Spleen (tissue), 11 donors: Measurements from ENCODE around the gene RIMBP2. TPM values are rescaled to one million over a fixed set of nuclear protein-coding genes. Genes with fewer than 3 reads are reported as not detected.

Source experiments
- DNase-seq: peaks from one replicate; pipeline ENCODE4 v3.0.0-alpha.2; 2020
- H3K27ac ChIP-seq, 8 donors: fragments of 200-600 bp; sonication (generic) in 7 of 8; 1 replicate in 4 of 8; 2 replicates in 4 of 8; pipeline versions ENCODE4 v1.5.0 to v1.8.0; 2016 to 2021; ENCODE audit warnings: inconsistent platforms in 4 of 8, mild to moderate bottlenecking in 4 of 8, moderate library complexity in 1 of 8
- H3K27me3 ChIP-seq, 7 donors: fragments of 200-600 bp; sonication (generic) in 6 of 7; replicated peaks in 1 of 7; 1 replicate in 4 of 7; 2 replicates in 3 of 7; pipeline versions ENCODE4 v1.5.0 to v1.8.0; 2016 to 2021; ENCODE audit warnings: inconsistent platforms in 3 of 7, mild to moderate bottlenecking in 1 of 7
- H3K36me3 ChIP-seq, 6 donors: fragments of 200-600 bp; sonication (generic) in 5 of 6; 1 replicate in 4 of 6; 2 replicates in 2 of 6; pipeline versions ENCODE4 v1.5.0 to v1.8.0; 2016 to 2021; ENCODE audit warnings: inconsistent platforms in 2 of 6
- H3K4me1 ChIP-seq, 6 donors: fragments of 200-600 bp; sonication (generic) in 5 of 6; 1 replicate in 3 of 6; 2 replicates in 3 of 6; pipeline versions ENCODE4 v1.5.0 to v1.8.0; 2016 to 2021; ENCODE audit warnings: inconsistent platforms in 3 of 6
- H3K4me3 ChIP-seq, 8 donors: fragments of 200-600 bp; sonication (generic) in 7 of 8; 1 replicate in 4 of 8; 2 replicates in 4 of 8; pipeline versions ENCODE4 v1.5.0 to v1.8.0; 2016 to 2021; ENCODE audit warnings: inconsistent platforms in 4 of 8, mild to moderate bottlenecking in 4 of 8, moderate library complexity in 2 of 8
- H3K9me3 ChIP-seq, 8 donors: fragments of 200-600 bp; sonication (generic) in 7 of 8; 1 replicate in 4 of 8; 2 replicates in 4 of 8; pipeline versions ENCODE4 v1.5.0 to v1.8.0; 2016 to 2021; ENCODE audit warnings: inconsistent platforms in 4 of 8
- POLR2A ChIP-seq, 3 donors: fragments of 450-650 bp; IDR thresholded peaks; one replicate each; pipeline ENCODE4 v1.5.1; 2017; ENCODE audit warnings: antibody characterized with exemption in 3 of 3, mild to moderate bottlenecking in 1 of 3
- POLR2AphosphoS5 ChIP-seq, 3 donors: sonication (generic); formaldehyde crosslinking; IDR thresholded peaks; one replicate each; pipeline ENCODE4 v1.5.1; 2017; ENCODE audit warnings: antibody characterized with exemption in 3 of 3
- WGBS, 5 donors: extraction: QIAGEN DNeasy Blood & Tissue Kit in 3 of 5; methylation state at CpG; one replicate each; pipeline versions ENCODE4 v1.1.5 to v1.1.7; 2013 to 2018; 5-methylcytosine and 5-hydroxymethylcytosine counted together
- intact Hi-C: fragments of 100-400 bp; cut with DNase I; formaldehyde crosslinking; loops from one replicate; pipeline ENCODE4 v1.15.0; 2023; ENCODE audit warnings: low total_unique reads
- polyA plus RNA-seq, 3 donors: library from polyadenylated mRNA; stranded (reverse); fragments of 200-250 nt; gene quantifications; one replicate each; pipeline ENCODE4 v1.2.1, GENCODE V29; 2013
- total RNA-seq, 7 donors: library from RNA; depleted of rRNA in 3 of 7; stranded (reverse); fragments of >200 nt in 3 of 7; fragmentation: NEBNext Ultra II Directional in 4 of 7; extraction: Animal tissue kit (Norgen Biotek cat#: 25700) in 4 of 7; gene quantifications; one replicate each; pipeline versions ENCODE4 v1.1.0 to v1.2.1, GENCODE V29; 2016 to 2021
- TF ChIP-seq, protein P1 (sequence below), 11 experiments: fragments of 200-600 bp in 7 of 11; fragments of 450-650 bp in 4 of 11; sonication (generic) in 4 of 11; IDR thresholded peaks in 8 of 11; conservative IDR thresholded peaks in 3 of 11; 1 replicate in 7 of 11; 2 replicates in 4 of 11; pipeline versions ENCODE4 v1.4.0 to v1.8.0; 2016 to 2021; ENCODE audit warnings: antibody characterized with exemption in 11 of 11, inconsistent platforms in 4 of 11, mild to moderate bottlenecking in 1 of 11
- donor health status: healthy with polysubstance abuse.
- donor health status: DM: no; HTN: no; CAD: no; lungs with moderate emphysema.
- donor health status: DM: no; HTN: no; CAD: no.
- donor health status: Bipolar disorder and iron deficiency.
- donor health status: healthy.
- donor health status: DM: no; HTN: no; CAD: no.
- donor health status: DM: yes; HTN: yes; CAD: no.

Gene RIMBP2
- total and polyA plus RNA-seq, 10 donors = 0.05 to 5.2 (median 0.95) TPM

DNA sequence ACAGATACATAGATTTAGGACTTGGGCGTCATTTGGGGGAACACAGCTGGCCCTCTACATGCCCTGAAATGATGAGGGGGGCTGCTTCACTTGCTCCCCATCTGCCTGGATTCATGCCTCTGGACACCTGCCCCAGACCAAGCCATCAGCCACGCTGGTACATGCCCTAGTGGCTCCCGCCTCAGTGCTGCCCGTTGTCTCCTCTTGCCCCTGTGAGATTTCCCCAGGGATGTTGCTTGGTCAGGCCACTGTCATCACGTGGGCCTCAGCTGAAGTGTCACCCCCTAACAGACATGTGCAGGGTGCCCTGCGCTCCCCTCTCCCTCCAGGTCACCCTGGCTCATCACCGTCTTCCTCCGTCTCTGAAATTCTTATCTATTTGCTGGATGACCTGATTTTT lies 220.9 kb downstream of the RIMBP2 start:
- no peak overlapping the region for H3K4me3 ChIP-seq
- WGBS, 5 donors = 81 to 87% (median 84%) methylated on average over 8 of the region's 8 CpGs
- no peaks in the 10 kb centered on the region for H3K36me3 ChIP-seq
- no peak for DNase-seq
- H3K4me1 ChIP-seq = no peaks in the 10 kb centered on the region
- H3K9me3 ChIP-seq = no peaks in the 10 kb centered on the region
- intact Hi-C loops = no loop called here
- H3K27me3 ChIP-seq = no peaks in the 10 kb centered on the region
- TF ChIP-seq, protein P1, sequence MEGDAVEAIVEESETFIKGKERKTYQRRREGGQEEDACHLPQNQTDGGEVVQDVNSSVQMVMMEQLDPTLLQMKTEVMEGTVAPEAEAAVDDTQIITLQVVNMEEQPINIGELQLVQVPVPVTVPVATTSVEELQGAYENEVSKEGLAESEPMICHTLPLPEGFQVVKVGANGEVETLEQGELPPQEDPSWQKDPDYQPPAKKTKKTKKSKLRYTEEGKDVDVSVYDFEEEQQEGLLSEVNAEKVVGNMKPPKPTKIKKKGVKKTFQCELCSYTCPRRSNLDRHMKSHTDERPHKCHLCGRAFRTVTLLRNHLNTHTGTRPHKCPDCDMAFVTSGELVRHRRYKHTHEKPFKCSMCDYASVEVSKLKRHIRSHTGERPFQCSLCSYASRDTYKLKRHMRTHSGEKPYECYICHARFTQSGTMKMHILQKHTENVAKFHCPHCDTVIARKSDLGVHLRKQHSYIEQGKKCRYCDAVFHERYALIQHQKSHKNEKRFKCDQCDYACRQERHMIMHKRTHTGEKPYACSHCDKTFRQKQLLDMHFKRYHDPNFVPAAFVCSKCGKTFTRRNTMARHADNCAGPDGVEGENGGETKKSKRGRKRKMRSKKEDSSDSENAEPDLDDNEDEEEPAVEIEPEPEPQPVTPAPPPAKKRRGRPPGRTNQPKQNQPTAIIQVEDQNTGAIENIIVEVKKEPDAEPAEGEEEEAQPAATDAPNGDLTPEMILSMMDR (IDR thresholded peaks at IDR 0.05 in 8 of 11, conservative IDR thresholded peaks at IDR 0.05 in 3 of 11) = no peak
- no peak for TF ChIP-seq POLR2A (IDR thresholded peaks at IDR 0.05)
- TF ChIP-seq POLR2AphosphoS5 (IDR thresholded peaks at IDR 0.05) = no peak
- H3K27ac ChIP-seq = no peak overlapping the region

DNA sequence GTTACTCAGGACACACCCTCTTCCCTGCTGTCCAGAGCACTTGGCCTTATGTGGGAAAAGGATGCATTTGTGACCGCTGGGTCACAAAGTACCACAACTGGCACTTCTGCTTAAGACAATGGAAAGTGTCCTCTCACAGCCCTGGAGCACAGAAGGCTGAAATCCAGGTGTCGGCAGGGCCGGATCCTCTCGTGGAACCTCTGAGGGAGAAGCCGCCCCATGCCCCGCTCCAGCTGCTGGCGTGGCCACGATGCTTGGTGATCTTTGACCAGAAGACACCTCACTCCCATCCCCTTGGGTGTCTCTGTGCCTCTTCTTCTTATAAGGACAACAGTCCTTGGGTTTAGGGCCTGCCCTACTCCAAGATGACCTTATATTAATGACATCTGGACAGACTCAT lies 221.4 kb downstream of the RIMBP2 start:
- H3K4me3 ChIP-seq = no peak overlapping the region
- 84 to 95% (median 92%) methylated on average over 8 of the region's 8 CpGs for WGBS, 5 donors
- no peaks in the 10 kb centered on the region for H3K4me1 ChIP-seq
- H3K27me3 ChIP-seq = no peaks in the 10 kb centered on the region
- TF ChIP-seq POLR2AphosphoS5 (IDR thresholded peaks at IDR 0.05) = no peak
- TF ChIP-seq, protein P1 (IDR thresholded peaks at IDR 0.05 in 8 of 11, conservative IDR thresholded peaks at IDR 0.05 in 3 of 11) = no peak
- no peak for TF ChIP-seq POLR2A (IDR thresholded peaks at IDR 0.05)
- intact Hi-C loops = no loop called here
- no peak for DNase-seq
- H3K27ac ChIP-seq = no peak overlapping the region
- H3K36me3 ChIP-seq = no peaks in the 10 kb centered on the region
- H3K9me3 ChIP-seq = no peaks in the 10 kb centered on the region

- Histone ChIP-seq H3K9me3 (no peaks in the 10 kb centered on the region), H3K4me3 (no peak overlapping the region), H3K4me1 (no peaks in the 10 kb centered on the region), H3K27me3 (no peaks in the 10 kb centered on the region), H3K27ac (no peak overlapping the region), H3K36me3 (no peaks in the 10 kb centered on the region)
- no peak for DNase-seq
- intact Hi-C loops = no loop called here
- TF ChIP-seq POLR2AphosphoS5 (IDR thresholded peaks at IDR 0.05) (no peak), POLR2A (IDR thresholded peaks at IDR 0.05) (no peak)
- TF ChIP-seq, protein P1 (IDR thresholded peaks at IDR 0.05 in 8 of 11, conservative IDR thresholded peaks at IDR 0.05 in 3 of 11) = no peak
- 79 to 89% (median 82%) methylated on average over 13 of the region's 13 CpGs for WGBS, 5 donors
Observed at GRCh38 chr12:130493951-130494350, 222.1 kb downstream of the RIMBP2 start.

DNA sequence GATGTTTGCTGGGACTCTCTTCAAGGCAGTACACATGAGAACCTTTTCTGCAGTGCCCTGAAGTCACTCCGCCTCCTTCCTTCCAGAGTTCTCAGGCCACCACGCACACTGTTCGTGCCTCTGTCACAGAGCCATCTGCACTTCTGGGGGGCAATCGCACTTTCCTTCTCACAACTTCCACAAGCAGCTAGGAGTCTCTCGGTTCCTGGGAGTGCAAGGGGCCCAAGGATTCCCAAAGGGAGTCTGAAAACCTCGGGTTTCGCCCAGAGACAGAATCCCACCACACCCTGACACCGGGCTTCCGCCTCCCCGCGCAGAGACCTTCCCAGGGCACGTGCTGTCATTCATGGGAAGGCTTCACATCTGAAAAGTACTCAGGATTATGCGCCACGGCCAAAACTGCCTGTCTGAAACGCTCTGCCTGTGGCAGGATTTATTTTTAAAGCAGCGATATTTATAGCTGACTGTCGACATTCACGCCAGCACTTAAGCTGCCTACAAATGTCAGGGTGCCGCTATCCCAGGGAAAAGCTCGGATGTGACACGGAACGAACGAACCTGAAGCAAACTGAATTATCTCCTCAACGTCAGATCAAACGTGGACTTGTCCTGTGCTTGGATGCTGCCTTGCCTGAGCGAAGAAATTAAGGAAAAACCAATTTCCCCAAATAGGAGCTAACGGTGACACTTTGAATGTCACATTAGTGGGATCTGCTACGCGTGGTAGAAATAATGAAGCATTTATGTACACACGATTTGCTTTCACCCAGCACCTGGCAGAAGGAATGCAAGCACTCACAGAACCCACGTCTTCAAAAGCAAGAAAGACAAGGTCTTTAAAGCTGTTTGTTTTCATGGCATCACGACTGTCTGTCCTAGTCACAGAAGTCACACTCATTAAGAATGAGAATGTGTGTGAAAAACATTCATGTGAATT lies 224.4 kb downstream of the RIMBP2 start:
- no peak for DNase-seq
- no peaks in the 10 kb centered on the region for H3K9me3 ChIP-seq
- H3K4me1 ChIP-seq = no peaks in the 10 kb centered on the region
- no peak overlapping the region for H3K27ac ChIP-seq
- H3K4me3 ChIP-seq = no peak overlapping the region
- intact Hi-C loops = no loop called here
- TF ChIP-seq POLR2A (IDR thresholded peaks at IDR 0.05) (no peak), POLR2AphosphoS5 (IDR thresholded peaks at IDR 0.05) (no peak)
- TF ChIP-seq, protein P1 (IDR thresholded peaks at IDR 0.05 in 8 of 11, conservative IDR thresholded peaks at IDR 0.05 in 3 of 11) = no peak
- 68 to 79% (median 71%) methylated on average over 32 of the region's 32 CpGs for WGBS, 5 donors
- H3K27me3 ChIP-seq = no peaks in the 10 kb centered on the region
- no peaks in the 10 kb centered on the region for H3K36me3 ChIP-seq
